DMS153 treated with DMSO at 0.1 percent for 48 hours (cell line): Measurements from ENCODE around the gene CD247.

ENCODE experiments used
- DNase-seq: peaks from one replicate; lab custom pipeline; 2025; ENCODE audit not compliant: unreplicated experiment; lab: John Stamatoyannopoulos, UW

The CD247 gene

GRCh38 chr1:167542109-167543032, 24.0 kb upstream of the CD247 start:
- DNase-seq = no peak

GRCh38 chr1:167541610-167542009, 23.3 kb upstream of the CD247 start:
- no peak for DNase-seq

- no peak for DNase-seq
Observed at GRCh38 chr1:167541003-167541402, 22.7 kb upstream of the CD247 start.

- no peak for DNase-seq
Observed at GRCh38 chr1:167538657-167539056, 20.3 kb upstream of the CD247 start.

GRCh38 chr1:167533851-167534300, 15.5 kb upstream of the CD247 start:
- DNase-seq = peak; percentile 57

GRCh38 chr1:167532964-167533824, 14.9 kb upstream of the CD247 start:
- DNase-seq = no peak

GRCh38 chr1:167532375-167532774, 14.0 kb upstream of the CD247 start:
- no peak for DNase-seq

- DNase-seq = no peak
Observed at GRCh38 chr1:167529829-167530474, 11.6 kb upstream of the CD247 start.

- no peak for DNase-seq
Observed at GRCh38 chr1:167528057-167528728, 9.9 kb upstream of the CD247 start.

GRCh38 chr1:167526667-167527383, 8.5 kb upstream of the CD247 start:
- no peak for DNase-seq

GRCh38 chr1:167524651-167525050, 6.3 kb upstream of the CD247 start:
- DNase-seq = no peak

- no peak for DNase-seq
Observed at GRCh38 chr1:167522246-167522645, 3.9 kb upstream of the CD247 start.

- no peak for DNase-seq
Observed at GRCh38 chr1:167520711-167521206, 2.4 kb upstream of the CD247 start.

- no peak for DNase-seq
Observed at GRCh38 chr1:167517535-167518330, 596 bp downstream of the CD247 start.

GRCh38 chr1:167516404-167517388, 1.6 kb downstream of the CD247 start:
- DNase-seq = no peak

- DNase-seq = no peak
Observed at GRCh38 chr1:167515893-167516321, 2.4 kb downstream of the CD247 start.

- no peak for DNase-seq
Observed at GRCh38 chr1:167515461-167515860, 2.9 kb downstream of the CD247 start.

- no peak for DNase-seq
Observed at GRCh38 chr1:167514288-167514687, 4.0 kb downstream of the CD247 start.
